ENCODE data around the gene EPN2.

The EPN2 gene

GRCh38 chr17:19372866-19373504, 135.8 kb downstream of the EPN2 start:
- Histone ChIP-seq H2BK12ac (ENCODE audit: low read length in 2 of 2) (peak overlapping the region; percentile 10 to 19), H3K27ac (ENCODE audit: low read length, poor library complexity, severe bottlenecking) (no peak overlapping the region), H3K4me2 (ENCODE audit: low read length, poor library complexity, severe bottlenecking) (no peak overlapping the region), H3K4ac (ENCODE audit: low read depth in 1 of 2, low read length in 2 of 2) (no peak overlapping the region), H3K36me3 (ENCODE audit: control insufficient read depth in 1 of 2, insufficient read depth in 2 of 2, low read depth in 1 of 2, low read length in 2 of 2) (peaks cover 5 to 6% of the 10 kb centered on the region in 2 experiments), H4K8ac (ENCODE audit: low read length) (no peak overlapping the region), H3K4me1 (ENCODE audit: control insufficient read depth, insufficient read depth, low read depth, low read length) (no peaks in the 10 kb centered on the region), H2BK15ac (ENCODE audit: low read depth, poor library complexity, severe bottlenecking) (peak overlapping the region; percentile 36), H3K9me3 (ENCODE audit: control insufficient read depth, low read length) (no peaks in the 10 kb centered on the region), H3K27me3 (ENCODE audit: control insufficient read depth in 1 of 2, insufficient read depth in 1 of 2, low read length in 2 of 2) (no peaks in the 10 kb centered on the region), H3K9ac (ENCODE audit: low read length) (no peak overlapping the region), H2AFZ (ENCODE audit: low read depth, low read length) (no peak overlapping the region), H3K18ac (ENCODE audit: low read depth in 1 of 2, low read length in 2 of 2) (no peak overlapping the region), H3K23ac (ENCODE audit: low read length in 2 of 2) (no peak overlapping the region), H4K91ac (ENCODE audit: low read length) (no peak overlapping the region), H3K14ac (ENCODE audit: low read length in 2 of 2) (no peak overlapping the region), H2BK5ac (ENCODE audit: low read depth, low read length, poor library complexity, severe bottlenecking) (no peak overlapping the region), H2BK120ac (ENCODE audit: low read depth, low read length) (no peak overlapping the region), H2AK5ac (ENCODE audit: low read length, severe bottlenecking) (no peak overlapping the region), H3K4me3 (ENCODE audit: insufficient read depth in 1 of 2, low read depth in 1 of 2, low read length in 2 of 2) (no peak overlapping the region), H3K79me1 (replicated peaks; ENCODE audit: low read length, poor library complexity, severe bottlenecking) (peaks cover 10% of the 10 kb centered on the region)
- WGBS: 91% methylated on average over 7 of the region's 8 CpGs
- DNase-seq: no peak

DNA sequence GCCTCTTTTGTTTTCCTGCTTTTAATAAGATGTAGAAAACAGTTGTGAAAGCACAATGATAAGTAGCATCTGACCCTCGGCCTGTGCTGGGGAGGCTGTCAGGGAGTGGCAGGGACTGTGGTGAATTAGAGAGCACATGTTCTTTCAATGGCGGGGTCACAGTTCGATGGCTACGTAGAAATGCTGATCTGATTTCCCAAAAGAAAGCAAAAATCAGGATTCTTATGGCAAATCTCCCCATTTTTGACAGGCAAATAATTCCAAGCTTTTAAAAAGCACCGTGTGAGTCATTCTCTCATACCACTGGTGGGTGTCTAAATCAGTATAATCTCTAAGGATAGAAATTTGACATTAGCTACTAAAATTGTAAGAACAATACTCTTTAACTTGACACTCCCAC, 137.0 kb downstream of the EPN2 start:
- no peak overlapping the region for H4K91ac ChIP-seq (ENCODE audit: low read length)
- no peak overlapping the region for H2BK5ac ChIP-seq (ENCODE audit: low read depth, low read length, poor library complexity, severe bottlenecking)
- H3K4me1 ChIP-seq (ENCODE audit: control insufficient read depth, insufficient read depth, low read depth, low read length): no peaks in the 10 kb centered on the region
- H2AFZ ChIP-seq (ENCODE audit: low read depth, low read length): no peak overlapping the region
- H3K4me3 ChIP-seq (ENCODE audit: insufficient read depth in 1 of 2, low read depth in 1 of 2, low read length in 2 of 2): no peak overlapping the region
- H4K8ac ChIP-seq (ENCODE audit: low read length): no peak overlapping the region
- 90% methylated on average over 4 of the region's 5 CpGs for WGBS
- H3K9ac ChIP-seq (ENCODE audit: low read length): peak overlapping the region; percentile 13
- H3K27me3 ChIP-seq (ENCODE audit: control insufficient read depth in 1 of 2, insufficient read depth in 1 of 2, low read length in 2 of 2): no peaks in the 10 kb centered on the region
- H3K4me2 ChIP-seq (ENCODE audit: low read length, poor library complexity, severe bottlenecking): no peak overlapping the region
- no peak overlapping the region for H3K27ac ChIP-seq (ENCODE audit: low read length, poor library complexity, severe bottlenecking)
- H2BK12ac ChIP-seq (ENCODE audit: low read length in 2 of 2): no peak overlapping the region
- no peak overlapping the region for H2AK5ac ChIP-seq (ENCODE audit: low read length, severe bottlenecking)
- H3K18ac ChIP-seq (ENCODE audit: low read depth in 1 of 2, low read length in 2 of 2): no peak overlapping the region
- H3K4ac ChIP-seq (ENCODE audit: low read depth in 1 of 2, low read length in 2 of 2): no peak overlapping the region
- no peak overlapping the region for H2BK120ac ChIP-seq (ENCODE audit: low read depth, low read length)
- DNase-seq: no peak
- no peaks in the 10 kb centered on the region for H3K9me3 ChIP-seq (ENCODE audit: control insufficient read depth, low read length)
- H3K79me1 ChIP-seq (replicated peaks; ENCODE audit: low read length, poor library complexity, severe bottlenecking): peaks cover 10% of the 10 kb centered on the region
- no peak overlapping the region for H3K14ac ChIP-seq (ENCODE audit: low read length in 2 of 2)
- H2BK15ac ChIP-seq (ENCODE audit: low read depth, poor library complexity, severe bottlenecking): no peak overlapping the region
- peaks cover 6 to 9% of the 10 kb centered on the region in 2 experiments for H3K36me3 ChIP-seq (ENCODE audit: control insufficient read depth in 1 of 2, insufficient read depth in 2 of 2, low read depth in 1 of 2, low read length in 2 of 2)
- H3K23ac ChIP-seq (ENCODE audit: low read length in 2 of 2): no peak overlapping the region

DNA sequence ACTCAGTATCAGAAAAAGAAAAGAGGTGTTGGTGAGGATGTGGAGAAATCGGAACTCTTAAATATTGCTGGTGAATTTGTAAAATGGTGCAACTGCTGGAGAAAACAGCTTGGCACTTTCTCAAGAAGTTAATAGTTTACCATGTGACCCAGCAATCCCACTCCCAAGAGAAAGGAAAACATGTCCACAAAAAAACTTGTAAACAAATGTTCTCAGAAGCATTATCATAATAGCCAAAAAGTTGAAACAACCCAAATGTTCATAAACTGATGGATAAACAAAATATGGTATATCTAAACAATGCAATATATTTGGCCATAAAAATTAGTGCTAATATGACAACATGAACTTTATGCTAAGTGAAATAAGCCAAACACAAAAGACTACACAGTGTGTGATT, 138.6 kb downstream of the EPN2 start:
- Histone ChIP-seq H2AFZ (ENCODE audit: low read depth, low read length) (no peak overlapping the region), H4K91ac (ENCODE audit: low read length) (no peak overlapping the region), H2AK5ac (ENCODE audit: low read length, severe bottlenecking) (no peak overlapping the region), H3K27me3 (ENCODE audit: control insufficient read depth in 1 of 2, insufficient read depth in 1 of 2, low read length in 2 of 2) (no peaks in the 10 kb centered on the region), H3K4ac (ENCODE audit: low read depth in 1 of 2, low read length in 2 of 2) (no peak overlapping the region), H4K8ac (ENCODE audit: low read length) (no peak overlapping the region), H3K9ac (ENCODE audit: low read length) (no peak overlapping the region), H3K27ac (ENCODE audit: low read length, poor library complexity, severe bottlenecking) (no peak overlapping the region), H3K79me1 (replicated peaks; ENCODE audit: low read length, poor library complexity, severe bottlenecking) (peaks cover 16% of the 10 kb centered on the region), H3K14ac (ENCODE audit: low read length in 2 of 2) (no peak overlapping the region), H2BK5ac (ENCODE audit: low read depth, low read length, poor library complexity, severe bottlenecking) (no peak overlapping the region), H3K4me3 (ENCODE audit: insufficient read depth in 1 of 2, low read depth in 1 of 2, low read length in 2 of 2) (no peak overlapping the region), H3K9me3 (ENCODE audit: control insufficient read depth, low read length) (no peaks in the 10 kb centered on the region), H3K18ac (ENCODE audit: low read depth in 1 of 2, low read length in 2 of 2) (no peak overlapping the region), H2BK15ac (ENCODE audit: low read depth, poor library complexity, severe bottlenecking) (no peak overlapping the region), H2BK120ac (ENCODE audit: low read depth, low read length) (no peak overlapping the region), H2BK12ac (ENCODE audit: low read length in 2 of 2) (no peak overlapping the region), H3K36me3 (ENCODE audit: control insufficient read depth in 1 of 2, insufficient read depth in 2 of 2, low read depth in 1 of 2, low read length in 2 of 2) (peaks cover 15 to 21% of the 10 kb centered on the region in 2 experiments), H3K4me2 (ENCODE audit: low read length, poor library complexity, severe bottlenecking) (no peak overlapping the region), H3K23ac (ENCODE audit: low read length in 2 of 2) (no peak overlapping the region), H3K4me1 (ENCODE audit: control insufficient read depth, insufficient read depth, low read depth, low read length) (peaks cover 8% of the 10 kb centered on the region)
- no peak for DNase-seq
- WGBS: no CpG with 5 or more reads among the region's 1 CpG

DNA sequence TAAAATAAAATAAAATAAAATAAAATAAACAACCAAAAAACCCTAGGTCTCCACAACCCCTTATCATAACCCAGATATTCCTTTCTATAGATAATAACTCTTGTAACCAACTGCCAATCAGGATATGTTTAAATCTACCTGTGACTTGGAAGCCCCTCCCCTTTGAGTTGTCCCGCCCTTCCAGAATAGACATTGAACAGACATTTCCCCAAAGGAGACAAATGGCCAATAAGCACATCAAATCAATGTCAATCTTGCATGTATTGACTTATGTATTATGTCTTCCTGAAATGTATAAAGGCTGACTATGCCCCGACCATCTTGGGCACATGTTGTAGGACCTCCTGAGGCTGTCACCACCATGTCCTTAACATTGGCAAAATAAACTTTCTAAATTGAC, 139.6 kb downstream of the EPN2 start:
- Histone ChIP-seq H2BK15ac (ENCODE audit: low read depth, poor library complexity, severe bottlenecking) (no peak overlapping the region), H2BK12ac (ENCODE audit: low read length in 2 of 2) (no peak overlapping the region), H2AFZ (ENCODE audit: low read depth, low read length) (no peak overlapping the region), H2AK5ac (ENCODE audit: low read length, severe bottlenecking) (no peak overlapping the region), H2BK5ac (ENCODE audit: low read depth, low read length, poor library complexity, severe bottlenecking) (no peak overlapping the region), H3K27ac (ENCODE audit: low read length, poor library complexity, severe bottlenecking) (peak overlapping the region; percentile 94), H2BK120ac (ENCODE audit: low read depth, low read length) (no peak overlapping the region), H3K36me3 (ENCODE audit: control insufficient read depth in 1 of 2, insufficient read depth in 2 of 2, low read depth in 1 of 2, low read length in 2 of 2) (peaks cover 26% of the 10 kb centered on the region in 2 experiments), H3K4ac (ENCODE audit: low read depth in 1 of 2, low read length in 2 of 2) (no peak overlapping the region), H3K4me3 (ENCODE audit: insufficient read depth in 1 of 2, low read depth in 1 of 2, low read length in 2 of 2) (peak overlapping the region in 1 of 2 experiments; percentile 96), H3K9me3 (ENCODE audit: control insufficient read depth, low read length) (no peaks in the 10 kb centered on the region), H3K4me1 (ENCODE audit: control insufficient read depth, insufficient read depth, low read depth, low read length) (peaks cover 12% of the 10 kb centered on the region), H3K4me2 (ENCODE audit: low read length, poor library complexity, severe bottlenecking) (peak overlapping the region; percentile 74), H3K18ac (ENCODE audit: low read depth in 1 of 2, low read length in 2 of 2) (no peak overlapping the region), H3K14ac (ENCODE audit: low read length in 2 of 2) (no peak overlapping the region), H3K79me1 (replicated peaks; ENCODE audit: low read length, poor library complexity, severe bottlenecking) (peaks cover 24% of the 10 kb centered on the region), H3K9ac (ENCODE audit: low read length) (peak overlapping the region; percentile 96), H3K27me3 (ENCODE audit: control insufficient read depth in 1 of 2, insufficient read depth in 1 of 2, low read length in 2 of 2) (no peaks in the 10 kb centered on the region), H3K23ac (ENCODE audit: low read length in 2 of 2) (no peak overlapping the region), H4K91ac (ENCODE audit: low read length) (no peak overlapping the region), H4K8ac (ENCODE audit: low read length) (no peak overlapping the region)
- no peak for DNase-seq
- 84% methylated on average over 2 of the region's 2 CpGs for WGBS

All from mesenchymal stem cell (in vitro differentiated cells and primary cell).